ENCODE data around the gene PAQR9.

Gene PAQR9

GRCh38 chr3:142912402-142913172, 50.9 kb downstream of the PAQR9 start:
- no peak overlapping the region for H3K4me3 ChIP-seq
- no peak for DNase-seq (ENCODE audit: low read depth, low spot score)
- H3K9ac ChIP-seq (ENCODE audit: insufficient read length) = no peak overlapping the region
- TF ChIP-seq POLR2AphosphoS5 (IDR thresholded peaks at IDR 0.05; ENCODE audit: borderline replicate concordance, low read depth, low read length) (no peak), FOXP2 (optimal IDR thresholded peaks at IDR 0.05; ENCODE audit: control extremely low read depth, extremely low read length, insufficient read depth) (no peak), EZH2 (IDR thresholded peaks at IDR 0.05) (no peak)
- no peaks in the 10 kb centered on the region for H3K36me3 ChIP-seq (ENCODE audit: insufficient read depth, low read length)
- no peaks in the 10 kb centered on the region for H3K9me3 ChIP-seq (ENCODE audit: low read depth, low read length)
- H3K27ac ChIP-seq = no peak overlapping the region
